ENCODE measurements around the gene CCDC88B. TPM values are rescaled to one million over a fixed set of nuclear protein-coding genes. Genes with fewer than 3 reads are reported as not detected.

CCDC88B gene
- total and polyA plus RNA-seq, 9 of the 15 experiments (the other 6 are each of a cell fraction or from before 2014, with no cell fraction given) = 0.13 to 18.1 (median 7.9) TPM

GRCh38 chr11:64341851-64342791 is 2.1 kb downstream of the CCDC88B start (continued):
- peak; percentile 42; the same call in 1 of the 2 replicates for TF ChIP-seq FOXP1 (CRISPR knock-in tag; IDR thresholded peaks at IDR 0.05)
- no peak for TF ChIP-seq HNRNPH1 (optimal IDR thresholded peaks at IDR 0.05; ENCODE audit: low read depth, low read length)
- TF ChIP-seq SNRNP70 (optimal IDR thresholded peaks at IDR 0.05; ENCODE audit: low read depth, low read length) = no peak
- TF ChIP-seq THAP12 (CRISPR knock-in tag; IDR thresholded peaks at IDR 0.05) = peak; percentile 87
- TF ChIP-seq FOXA1 (IDR thresholded peaks at IDR 0.05; ENCODE audit: borderline replicate concordance) = no peak
- TF ChIP-seq FUS (optimal IDR thresholded peaks at IDR 0.05; ENCODE audit: low read depth, low read length) = no peak
- TF ChIP-seq ZNF76 (CRISPR knock-in tag; IDR thresholded peaks at IDR 0.05; ENCODE audit: borderline replicate concordance) = no peak
- no peak for TF ChIP-seq ZNF507 (tag; conservative IDR thresholded peaks at IDR 0.05)
- TF ChIP-seq, protein P1, sequence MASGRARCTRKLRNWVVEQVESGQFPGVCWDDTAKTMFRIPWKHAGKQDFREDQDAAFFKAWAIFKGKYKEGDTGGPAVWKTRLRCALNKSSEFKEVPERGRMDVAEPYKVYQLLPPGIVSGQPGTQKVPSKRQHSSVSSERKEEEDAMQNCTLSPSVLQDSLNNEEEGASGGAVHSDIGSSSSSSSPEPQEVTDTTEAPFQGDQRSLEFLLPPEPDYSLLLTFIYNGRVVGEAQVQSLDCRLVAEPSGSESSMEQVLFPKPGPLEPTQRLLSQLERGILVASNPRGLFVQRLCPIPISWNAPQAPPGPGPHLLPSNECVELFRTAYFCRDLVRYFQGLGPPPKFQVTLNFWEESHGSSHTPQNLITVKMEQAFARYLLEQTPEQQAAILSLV (tag; IDR thresholded peaks at IDR 0.05) = no peak
- TF ChIP-seq MYNN (IDR thresholded peaks at IDR 0.05) = no peak
- TF ChIP-seq MYNN (CRISPR knock-in tag; IDR thresholded peaks at IDR 0.05) = no peak
- TF ChIP-seq, protein P2, sequence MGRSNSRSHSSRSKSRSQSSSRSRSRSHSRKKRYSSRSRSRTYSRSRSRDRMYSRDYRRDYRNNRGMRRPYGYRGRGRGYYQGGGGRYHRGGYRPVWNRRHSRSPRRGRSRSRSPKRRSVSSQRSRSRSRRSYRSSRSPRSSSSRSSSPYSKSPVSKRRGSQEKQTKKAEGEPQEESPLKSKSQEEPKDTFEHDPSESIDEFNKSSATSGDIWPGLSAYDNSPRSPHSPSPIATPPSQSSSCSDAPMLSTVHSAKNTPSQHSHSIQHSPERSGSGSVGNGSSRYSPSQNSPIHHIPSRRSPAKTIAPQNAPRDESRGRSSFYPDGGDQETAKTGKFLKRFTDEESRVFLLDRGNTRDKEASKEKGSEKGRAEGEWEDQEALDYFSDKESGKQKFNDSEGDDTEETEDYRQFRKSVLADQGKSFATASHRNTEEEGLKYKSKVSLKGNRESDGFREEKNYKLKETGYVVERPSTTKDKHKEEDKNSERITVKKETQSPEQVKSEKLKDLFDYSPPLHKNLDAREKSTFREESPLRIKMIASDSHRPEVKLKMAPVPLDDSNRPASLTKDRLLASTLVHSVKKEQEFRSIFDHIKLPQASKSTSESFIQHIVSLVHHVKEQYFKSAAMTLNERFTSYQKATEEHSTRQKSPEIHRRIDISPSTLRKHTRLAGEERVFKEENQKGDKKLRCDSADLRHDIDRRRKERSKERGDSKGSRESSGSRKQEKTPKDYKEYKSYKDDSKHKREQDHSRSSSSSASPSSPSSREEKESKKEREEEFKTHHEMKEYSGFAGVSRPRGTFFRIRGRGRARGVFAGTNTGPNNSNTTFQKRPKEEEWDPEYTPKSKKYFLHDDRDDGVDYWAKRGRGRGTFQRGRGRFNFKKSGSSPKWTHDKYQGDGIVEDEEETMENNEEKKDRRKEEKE (IDR thresholded peaks at IDR 0.05; ENCODE audit: borderline replicate concordance in 1 of 2, control insufficient read depth in 1 of 2, low read depth in 2 of 2, low read length in 1 of 2) = no peak
- TF ChIP-seq HOXB6 (CRISPR knock-in tag; IDR thresholded peaks at IDR 0.05; ENCODE audit: borderline replicate concordance) = no peak
- no peak for TF ChIP-seq SRSF1 (IDR thresholded peaks at IDR 0.05; ENCODE audit: low read depth, low read length)
- no peak; the same call in 1 of the 2 replicates for TF ChIP-seq BHLHE40 (IDR thresholded peaks at IDR 0.05; ENCODE audit: low read length)
- TF ChIP-seq ZNF639 (CRISPR knock-in tag; conservative IDR thresholded peaks at IDR 0.05 in 1 of 2, IDR thresholded peaks at IDR 0.05 in 1 of 2) = no peak
- no peak for TF ChIP-seq CAMTA2 (CRISPR knock-in tag; conservative IDR thresholded peaks at IDR 0.05)
